PC-9 (cell line): Measurements from ENCODE around the gene NPY4R. TPM values are rescaled to one million over a fixed set of nuclear protein-coding genes. Genes with fewer than 3 reads are reported as not detected.
"Not testable (repeated sequence)": the region's sequence is repeated elsewhere in the genome, so short reads cannot be mapped to it uniquely, and the experiment has no call there.

Source experiments
- BruUV-seq: library from RNA; stranded (reverse); fragments of 400-500 nt; replicated peaks from 2 replicates; lab custom pipeline; 2021; lab: Mats Ljungman, UMichigan
- CTCF ChIA-PET: fragments of 300-600 bp; sonication (Branson Sonifier 250); formaldehyde crosslinking; loops from one replicate; lab custom pipeline; 2022; ENCODE audit warnings: antibody characterized with exemption; lab: Charles Lee
- POLR2A ChIA-PET: fragments of 300-600 bp; sonication (Branson Sonifier 250); formaldehyde crosslinking; loops from one replicate; lab custom pipeline; 2022; ENCODE audit warnings: antibody characterized with exemption; ENCODE audit not compliant: unreplicated experiment; lab: Charles Lee
- DNase-seq, 2 experiments: peaks; one replicate each; pipeline versions ENCODE4 v3.0.0 to v3.0.0-alpha.2; 2015 to 2022; ENCODE audit warnings: mixed read lengths in 1 of 2
- H2AFZ ChIP-seq: fragments of 200-600 bp; sonication (generic); 2 replicates; pipeline ENCODE4 v1.8.1; 2017; ENCODE audit warnings: antibody characterized with exemption
- H3F3A ChIP-seq: fragments of 200-600 bp; sonication (generic); 2 replicates; pipeline ENCODE4 v1.8.1; 2017; ENCODE audit warnings: antibody characterized with exemption, mild to moderate bottlenecking, low read depth; ENCODE audit not compliant: insufficient read depth
- H3K27ac ChIP-seq: fragments of 200-600 bp; sonication (generic); 2 replicates; pipeline ENCODE4 v1.6.1; 2016; ENCODE audit warnings: mixed run types
- H3K27me3 ChIP-seq: fragments of 200-600 bp; sonication (generic); 2 replicates; pipeline ENCODE4 v1.6.1; 2016; ENCODE audit warnings: low read depth, mixed run types; ENCODE audit not compliant: insufficient read depth
- H3K36me3 ChIP-seq: fragments of 200-600 bp; sonication (generic); 2 replicates; pipeline ENCODE4 v1.6.1; 2016; ENCODE audit warnings: low read depth, mixed run types
- H3K4me1 ChIP-seq: fragments of 200-600 bp; sonication (generic); replicated peaks from 2 replicates; pipeline ENCODE4 v1.6.1; 2016; ENCODE audit warnings: mixed run types; ENCODE audit not compliant: insufficient read depth
- H3K4me2 ChIP-seq: fragments of 200-600 bp; sonication (generic); 2 replicates; pipeline ENCODE4 v1.6.1; 2017; ENCODE audit warnings: mixed run types
- H3K4me3 ChIP-seq: fragments of 200-600 bp; sonication (generic); 2 replicates; pipeline ENCODE4 v1.6.1; 2016; ENCODE audit warnings: mixed run types
- H3K79me2 ChIP-seq: fragments of 200-600 bp; sonication (generic); 2 replicates; pipeline ENCODE4 v1.6.1; 2017; ENCODE audit warnings: low read depth, mixed run types
- H3K9me2 ChIP-seq: fragments of 200-600 bp; sonication (generic); 2 replicates; pipeline ENCODE4 v1.8.1; 2017; ENCODE audit warnings: mild to moderate bottlenecking; ENCODE audit not compliant: insufficient read depth
- H3K9me3 ChIP-seq: fragments of 200-600 bp; sonication (generic); 2 replicates; pipeline ENCODE4 v1.8.1; 2016; ENCODE audit warnings: low read depth; ENCODE audit not compliant: insufficient read depth
- H4K20me1 ChIP-seq: fragments of 200-600 bp; sonication (generic); 2 replicates; pipeline ENCODE4 v1.8.1; 2017; ENCODE audit not compliant: insufficient read depth
- intact Hi-C: fragments of 100-400 bp; cut with micrococcal nuclease; formaldehyde crosslinking; loops from one replicate; pipeline ENCODE4 v1.10.0; 2022; ENCODE audit not compliant: unreplicated experiment
- total RNA-seq: library from RNA; stranded (reverse); gene quantifications from 2 replicates; pipeline ENCODE4 v1.2.3, GENCODE V29; 2021

The NPY4R gene
- total RNA-seq, 1 experiment from 2014 or later: 3.1 TPM

GRCh38 chr10:46497878-46498277 lies 32.1 kb upstream of the NPY4R start:
- H4K20me1 ChIP-seq, H3K36me3 ChIP-seq, intact Hi-C loops, CTCF ChIA-PET, DNase-seq, H3K27ac ChIP-seq, H3K9me3 ChIP-seq, H2AFZ ChIP-seq, H3F3A ChIP-seq, H3K4me2 ChIP-seq, H3K4me1 ChIP-seq, H3K27me3 ChIP-seq, H3K4me3 ChIP-seq, H3K79me2 ChIP-seq, POLR2A ChIA-PET, BruUV-seq, H3K9me2 ChIP-seq: not testable (repeated sequence)

GRCh38 chr10:46497401-46497800 lies 31.6 kb upstream of the NPY4R start:
- H3K4me1 ChIP-seq, H3K36me3 ChIP-seq, H4K20me1 ChIP-seq, H3K9me2 ChIP-seq, intact Hi-C loops, H3K27me3 ChIP-seq, BruUV-seq, H3F3A ChIP-seq, H3K27ac ChIP-seq, POLR2A ChIA-PET, H3K4me2 ChIP-seq, H3K9me3 ChIP-seq, CTCF ChIA-PET, DNase-seq, H3K79me2 ChIP-seq, H3K4me3 ChIP-seq, H2AFZ ChIP-seq: not testable (repeated sequence)

- H3K4me1 ChIP-seq, H3K79me2 ChIP-seq, H3K27ac ChIP-seq, H3K36me3 ChIP-seq, BruUV-seq, H3K9me3 ChIP-seq, H3F3A ChIP-seq, intact Hi-C loops, H3K4me3 ChIP-seq, H4K20me1 ChIP-seq, CTCF ChIA-PET, H3K9me2 ChIP-seq, POLR2A ChIA-PET, H2AFZ ChIP-seq, H3K27me3 ChIP-seq, DNase-seq, H3K4me2 ChIP-seq: not testable (repeated sequence)
Observed at GRCh38 chr10:46491364-46492114, 25.8 kb upstream of the NPY4R start.

GRCh38 chr10:46490285-46490684 lies 24.5 kb upstream of the NPY4R start:
- BruUV-seq, H3K27ac ChIP-seq, CTCF ChIA-PET: not testable (repeated sequence)

GRCh38 chr10:46486459-46486858 lies 20.7 kb upstream of the NPY4R start:
- BruUV-seq, H3F3A ChIP-seq, H3K4me3 ChIP-seq, DNase-seq, intact Hi-C loops, H3K9me2 ChIP-seq, H3K4me1 ChIP-seq, H3K9me3 ChIP-seq, H2AFZ ChIP-seq, H3K27ac ChIP-seq, H3K4me2 ChIP-seq, POLR2A ChIA-PET, H3K27me3 ChIP-seq, H4K20me1 ChIP-seq, H3K79me2 ChIP-seq, H3K36me3 ChIP-seq, CTCF ChIA-PET: not testable (repeated sequence)

More at GRCh38 chr10:46490285-46490684, 24.5 kb upstream of the NPY4R start:
- H3K9me2 ChIP-seq, H2AFZ ChIP-seq, DNase-seq, H3K4me1 ChIP-seq, H3K79me2 ChIP-seq, H3K9me3 ChIP-seq, H3F3A ChIP-seq, H4K20me1 ChIP-seq, intact Hi-C loops, H3K4me2 ChIP-seq, POLR2A ChIA-PET, H3K4me3 ChIP-seq, H3K27me3 ChIP-seq, H3K36me3 ChIP-seq: not testable (repeated sequence)

GRCh38 chr10:46474746-46475320 lies 9.1 kb upstream of the NPY4R start:
- H3K79me2 ChIP-seq, H3F3A ChIP-seq, H3K27me3 ChIP-seq, H4K20me1 ChIP-seq, H3K4me2 ChIP-seq, BruUV-seq, H3K4me1 ChIP-seq, CTCF ChIA-PET, H3K36me3 ChIP-seq, H3K9me2 ChIP-seq, H3K9me3 ChIP-seq, POLR2A ChIA-PET, H3K27ac ChIP-seq, intact Hi-C loops, H2AFZ ChIP-seq, H3K4me3 ChIP-seq: not testable (repeated sequence)
- DNase-seq: peak in 1 of 2 experiments; percentile 29

GRCh38 chr10:46473758-46474157 lies 8.0 kb upstream of the NPY4R start:
- H2AFZ ChIP-seq, BruUV-seq, H3F3A ChIP-seq, DNase-seq, H3K9me2 ChIP-seq, CTCF ChIA-PET, H3K27ac ChIP-seq, H4K20me1 ChIP-seq, H3K9me3 ChIP-seq, H3K4me2 ChIP-seq, H3K4me3 ChIP-seq, POLR2A ChIA-PET, H3K4me1 ChIP-seq, intact Hi-C loops, H3K79me2 ChIP-seq, H3K36me3 ChIP-seq, H3K27me3 ChIP-seq: not testable (repeated sequence)
